NCI-H82 treated with DMSO at 0.1 percent for 48 hours (cell line): Measurements from ENCODE around the gene S100A13.

ENCODE experiments used
- DNase-seq: peaks from one replicate; lab custom pipeline; 2025; ENCODE audit not compliant: unreplicated experiment; lab: John Stamatoyannopoulos, UW

S100A13 gene

DNA sequence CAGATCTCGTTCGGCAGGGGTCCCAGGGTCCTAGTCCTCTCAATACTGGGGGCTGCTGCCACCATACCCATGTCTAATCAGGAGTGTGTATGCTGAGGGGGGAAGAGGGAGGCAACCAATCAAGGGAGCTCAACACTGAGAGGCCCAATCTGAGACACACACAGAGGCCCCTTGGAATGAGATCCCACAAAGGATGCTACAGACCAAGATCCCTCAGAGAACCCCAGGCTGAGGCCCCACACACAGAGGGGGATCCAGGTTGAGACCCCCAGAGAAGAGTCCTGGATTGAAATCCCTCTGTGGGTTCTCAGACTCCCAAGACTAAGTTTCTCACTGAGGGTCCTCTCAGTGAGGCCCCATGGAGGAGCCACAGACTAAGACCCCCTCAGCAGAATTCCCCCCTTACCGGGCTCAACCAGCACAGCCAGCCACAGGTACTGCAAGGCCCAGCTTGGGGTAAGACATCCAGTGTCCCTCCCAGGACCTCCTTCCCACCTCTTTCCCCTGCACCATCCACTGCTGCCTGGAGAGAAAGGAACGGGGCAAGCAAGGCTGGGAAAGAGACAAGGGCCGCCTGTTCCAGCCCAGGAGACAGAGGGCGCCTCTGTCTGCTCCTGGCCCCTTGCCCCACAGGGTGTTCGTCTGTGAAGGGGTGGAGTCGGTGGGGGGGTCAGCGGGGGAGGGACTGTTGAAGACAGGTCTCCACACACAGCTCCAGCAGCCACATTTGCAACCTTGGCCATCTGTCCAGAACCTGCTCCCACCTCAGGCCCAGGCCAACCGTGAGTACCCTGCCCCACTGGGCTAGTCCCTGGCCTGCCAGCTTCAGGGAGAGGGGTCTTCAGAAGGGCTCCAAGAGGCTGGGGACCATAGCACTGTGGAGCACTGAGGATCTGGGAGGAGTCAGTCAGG lies 666 bp upstream of the S100A13 start, which contains the start of gene S100A1:
Gene S100A1 (plus strand): TSS at position 720 of the 912 bp plus-strand sequence. CDS start 2,088 bp downstream, outside the sequence.
- DNase-seq, result no peak

DNA sequence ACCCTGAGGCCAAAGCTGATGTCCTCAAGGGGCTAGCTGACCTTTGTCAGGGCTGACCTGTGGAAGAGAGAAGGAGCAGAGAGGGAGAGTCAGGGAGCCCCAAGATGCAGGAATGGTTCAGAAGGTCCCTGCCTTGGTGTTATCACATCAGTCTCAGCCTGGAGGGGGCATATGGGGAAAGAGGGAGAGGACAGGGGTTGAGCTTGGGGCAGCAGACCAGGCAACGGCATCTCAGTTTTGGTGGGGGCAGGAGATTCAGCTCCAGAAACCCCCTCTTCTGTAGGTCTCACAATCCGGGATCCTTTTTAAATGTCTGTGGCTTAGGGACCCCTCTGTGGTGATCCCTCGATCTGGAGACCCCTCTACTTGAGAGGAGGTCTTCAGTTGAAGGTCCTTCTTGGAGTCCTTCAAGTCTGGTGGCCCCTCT lies 815 bp downstream of the S100A13 start:
- DNase-seq, result no peak

- DNase-seq, result no peak
Observed at GRCh38 chr1:153624965-153625611, 2.2 kb downstream of the S100A13 start.

GRCh38 chr1:153623101-153623500 lies 4.2 kb downstream of the S100A13 start:
- DNase-seq, result no peak

DNA sequence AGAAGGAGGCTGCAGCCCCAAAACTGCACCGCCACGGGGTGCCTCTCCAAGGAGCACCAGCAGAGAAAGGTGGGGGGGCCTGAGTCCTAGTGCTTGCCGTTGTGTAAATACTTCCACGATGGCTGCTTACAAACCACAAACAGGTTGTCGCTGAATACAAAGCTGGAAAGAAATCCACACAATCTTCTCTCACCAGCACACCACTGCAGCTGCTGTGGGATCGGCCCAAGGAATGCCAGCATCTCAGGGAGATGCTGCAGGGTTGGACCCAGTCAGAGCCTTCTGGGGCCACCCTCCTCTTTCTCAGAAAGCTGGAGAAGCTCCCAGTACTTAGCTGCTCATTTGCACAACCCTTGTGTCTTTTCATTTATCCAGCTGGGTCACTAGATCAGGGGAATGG lies 8.1 kb downstream of the S100A13 start:
- DNase-seq, result no peak

DNA sequence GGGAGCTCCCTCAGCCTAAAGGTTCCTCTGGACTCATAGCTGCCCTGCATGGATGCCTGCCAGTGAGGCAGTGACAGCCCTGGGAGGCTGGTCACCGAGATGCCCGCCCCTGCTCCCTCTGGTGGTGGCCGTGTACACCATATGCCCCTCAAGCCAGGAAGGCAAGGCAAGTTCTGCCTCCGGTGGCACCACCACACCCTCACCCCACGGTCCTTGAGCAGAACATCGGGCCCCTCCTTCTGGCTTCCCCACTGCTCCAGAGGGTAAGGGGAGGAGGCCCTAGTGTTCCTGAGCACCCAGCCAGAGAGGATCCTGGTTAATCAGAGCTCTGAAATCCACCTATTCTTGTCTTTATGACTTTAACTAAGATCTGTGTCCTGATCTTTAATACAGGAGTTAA lies 9.6 kb downstream of the S100A13 start:
- no peak for DNase-seq

GRCh38 chr1:153616917-153617311 lies 10.4 kb downstream of the S100A13 start:
- DNase-seq, result no peak

DNA sequence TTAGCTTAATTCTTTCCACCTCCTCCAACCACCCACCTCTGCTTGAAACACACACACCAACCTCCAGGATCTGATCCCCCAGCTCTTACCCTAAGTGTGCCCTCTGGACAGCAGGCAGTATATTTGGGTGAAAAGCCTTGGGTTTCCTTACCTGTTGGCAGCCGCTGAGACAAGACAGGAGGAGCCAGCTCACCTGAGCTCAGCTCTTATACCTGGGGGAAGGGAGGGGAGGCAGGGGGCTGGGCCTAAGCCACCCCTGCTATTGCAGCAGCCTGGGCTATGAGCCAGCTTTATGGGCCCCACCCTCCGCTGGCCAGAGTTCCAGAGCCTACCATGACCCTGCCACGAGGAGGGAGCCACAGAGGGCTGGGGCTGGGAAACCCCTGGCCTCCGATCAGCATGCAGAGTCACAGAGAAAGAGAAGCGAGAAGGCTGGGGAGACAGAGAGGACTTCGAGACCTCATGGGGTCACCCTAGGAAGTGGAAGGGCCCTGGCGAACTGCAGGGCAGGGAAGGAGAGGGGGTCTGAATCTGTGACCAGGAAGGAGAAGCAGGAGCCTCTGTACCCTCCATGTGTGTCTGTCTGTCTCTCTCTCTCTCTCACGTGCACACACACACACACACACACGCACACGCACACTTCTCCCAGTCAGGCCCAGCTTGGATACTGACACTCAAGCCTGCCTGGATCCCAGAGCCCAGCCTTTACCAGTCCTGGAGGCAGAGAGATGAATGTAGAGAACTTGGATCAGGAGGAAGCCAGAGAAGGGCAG lies 11.0 kb downstream of the S100A13 start, which contains the start of gene S100A14:
Gene S100A14 (minus strand): TSS at position 182 of the 773 bp plus-strand sequence. CDS start 467 bp downstream, outside the sequence.
- DNase-seq, result no peak

GRCh38 chr1:153615406-153615805 lies 11.9 kb downstream of the S100A13 start:
- no peak for DNase-seq

- DNase-seq, result no peak
Observed at GRCh38 chr1:153614906-153615305, 12.4 kb downstream of the S100A13 start.

GRCh38 chr1:153614189-153614900 lies 13.0 kb downstream of the S100A13 start:
- DNase-seq, result no peak

- DNase-seq, result no peak
Observed at GRCh38 chr1:153613406-153613805, 13.9 kb downstream of the S100A13 start.

DNA sequence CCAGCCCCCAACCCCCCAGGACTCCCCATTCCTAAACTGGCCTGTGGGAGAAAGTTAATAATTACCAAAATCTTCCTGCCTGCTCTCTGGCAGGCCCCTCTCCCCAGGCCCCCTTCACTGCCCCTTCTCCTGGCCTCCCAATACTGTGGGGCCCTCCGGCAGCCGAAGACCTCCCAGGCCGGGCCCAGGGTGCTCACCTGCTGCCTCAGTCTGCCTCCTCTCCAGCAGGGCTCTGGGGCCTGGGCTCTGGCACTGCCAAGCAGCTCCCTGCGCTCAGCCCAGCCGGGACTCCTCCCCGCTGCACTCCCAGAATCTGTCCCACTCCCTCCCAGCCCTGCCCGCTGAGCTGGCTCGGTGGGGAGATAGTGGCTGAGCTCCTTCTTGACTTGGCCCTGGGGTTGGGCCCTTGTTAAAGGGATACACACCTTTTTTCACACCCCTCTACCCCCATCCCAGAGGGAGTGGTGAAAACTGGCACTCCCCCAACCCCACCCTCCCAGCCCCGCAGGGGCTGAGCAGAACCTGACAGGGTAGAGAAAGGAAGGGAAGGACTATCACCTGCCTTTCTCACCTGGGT lies 14.5 kb downstream of the S100A13 start, which contains the start of gene S100A16:
Gene S100A16 (minus strand): TSS at position 383 of the 577 bp plus-strand sequence. CDS start 4,986 bp downstream, outside the sequence.
- DNase-seq, result no peak

DNA sequence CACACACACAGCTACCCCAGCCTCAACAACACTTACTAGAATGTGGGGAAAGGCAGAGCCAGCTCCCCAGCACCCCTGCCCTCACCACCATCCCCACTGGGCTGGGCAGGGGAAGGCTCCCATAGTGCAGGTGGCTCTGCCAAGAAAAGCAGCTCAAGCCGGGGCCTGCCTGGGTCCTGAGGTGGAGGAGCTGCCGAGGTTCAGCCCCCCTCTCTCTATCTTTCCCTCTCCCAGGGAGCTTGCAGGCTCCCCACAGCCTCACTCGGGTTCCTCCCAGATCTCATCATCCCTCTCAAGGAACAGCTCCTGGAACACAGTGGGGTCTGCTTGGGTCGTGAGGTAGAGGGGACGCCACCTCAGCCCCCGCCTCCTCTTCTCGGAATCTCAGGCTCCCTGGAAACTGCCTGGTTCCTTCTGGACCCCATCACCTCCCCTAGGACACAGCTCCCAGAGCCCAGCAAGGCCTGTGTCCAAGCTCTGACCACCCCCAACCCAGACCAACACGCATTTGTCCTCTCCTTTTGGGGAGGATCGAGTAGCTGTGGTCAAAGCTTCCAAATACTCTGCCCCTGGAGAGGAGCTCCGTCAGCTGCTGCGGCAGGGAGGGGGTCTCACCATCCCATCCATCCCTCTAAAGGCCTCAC lies 15.1 kb downstream of the S100A13 start:
- DNase-seq, result no peak

GRCh38 chr1:153611356-153611755 lies 15.9 kb downstream of the S100A13 start:
- no peak for DNase-seq

- no peak for DNase-seq
Observed at GRCh38 chr1:153610811-153611301, 16.4 kb downstream of the S100A13 start.

- DNase-seq, result no peak
Observed at GRCh38 chr1:153610334-153610733, 17.0 kb downstream of the S100A13 start.

- no peak for DNase-seq
Observed at GRCh38 chr1:153609585-153609907, 17.8 kb downstream of the S100A13 start.

GRCh38 chr1:153608742-153609584 lies 18.3 kb downstream of the S100A13 start:
- no peak for DNase-seq
